BLaER1 (cell line): ENCODE data around the gene ATP5PB.

Source experiments
- H3K27ac ChIP-seq: shearing (Covaris generic); formaldehyde crosslinking; 2 replicates; pipeline ENCODE4 v1.8.1; 2022
- H3K27me3 ChIP-seq: shearing (Covaris generic); formaldehyde crosslinking; 2 replicates; pipeline ENCODE4 v1.8.1; 2022
- H3K36me3 ChIP-seq: shearing (Covaris generic); formaldehyde crosslinking; 2 replicates; pipeline ENCODE4 v1.8.1; 2022
- H3K4me1 ChIP-seq: shearing (Covaris generic); formaldehyde crosslinking; 2 replicates; pipeline ENCODE4 v1.8.1; 2022
- H3K4me2 ChIP-seq: shearing (Covaris generic); formaldehyde crosslinking; 2 replicates; pipeline ENCODE4 v1.8.1; 2022
- H3K4me3 ChIP-seq: shearing (Covaris generic); formaldehyde crosslinking; 2 replicates; pipeline ENCODE4 v1.8.1; 2022
- H3K9ac ChIP-seq: shearing (Covaris generic); formaldehyde crosslinking; 2 replicates; pipeline ENCODE4 v1.8.1; 2022
- H3K9me3 ChIP-seq: shearing (Covaris generic); formaldehyde crosslinking; 2 replicates; pipeline ENCODE4 v1.8.1; 2022
- H4K20me1 ChIP-seq: shearing (Covaris generic); formaldehyde crosslinking; 2 replicates; pipeline ENCODE4 v1.8.1; 2022
- Cebpa-rat ChIP-seq: shearing (Covaris generic); IDR thresholded peaks from 2 replicates; pipeline ENCODE4 v1.8.1; 2022

Gene ATP5PB

GRCh38 chr1:111484391-111485026, 35.2 kb downstream of the ATP5PB start:
- no peak overlapping the region for H3K27ac ChIP-seq
- no peaks in the 10 kb centered on the region for H4K20me1 ChIP-seq
- TF ChIP-seq Cebpa-rat: no peak
- no peak overlapping the region for H3K9ac ChIP-seq
- H3K36me3 ChIP-seq: no peaks in the 10 kb centered on the region
- no peak overlapping the region for H3K4me3 ChIP-seq
- H3K4me1 ChIP-seq: 0 out of 2 replicates have a peak, but pooled peaks cover 6% of the 10 kb centered on the region
- no peaks in the 10 kb centered on the region for H3K9me3 ChIP-seq
- H3K4me2 ChIP-seq: no peak overlapping the region
- H3K27me3 ChIP-seq: no peaks in the 10 kb centered on the region

GRCh38 chr1:111486431-111486830, 37.2 kb downstream of the ATP5PB start:
- TF ChIP-seq Cebpa-rat: no peak
- Histone ChIP-seq H3K4me1 (no peaks in the 10 kb centered on the region), H3K9me3 (no peaks in the 10 kb centered on the region), H3K27me3 (no peaks in the 10 kb centered on the region), H3K4me3 (no peak overlapping the region), H3K9ac (no peak overlapping the region), H3K27ac (no peak overlapping the region), H4K20me1 (no peaks in the 10 kb centered on the region), H3K36me3 (no peaks in the 10 kb centered on the region), H3K4me2 (no peak overlapping the region)

DNA sequence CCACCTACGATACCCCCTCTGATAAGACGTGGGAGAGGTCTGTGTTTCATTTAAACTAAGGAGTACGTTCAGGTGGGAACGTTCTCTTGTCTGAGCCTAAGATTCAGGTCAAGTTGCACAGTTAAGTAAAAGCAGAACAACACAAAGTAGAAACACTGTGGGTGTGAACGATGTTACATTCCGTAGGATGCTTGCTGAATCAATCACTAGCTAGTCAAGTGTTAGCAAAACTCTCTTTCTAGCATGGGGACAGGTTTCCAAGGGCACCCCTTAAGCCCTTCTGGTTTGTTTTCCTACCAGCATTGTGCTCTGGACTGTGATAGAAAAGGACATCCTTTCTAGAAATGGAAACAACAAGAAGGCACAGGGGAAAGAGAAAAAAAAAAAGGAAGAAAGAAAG, 37.9 kb downstream of the ATP5PB start:
- Histone ChIP-seq H3K4me3 (no peak overlapping the region), H3K4me2 (no peak overlapping the region), H3K4me1 (no peaks in the 10 kb centered on the region), H3K9me3 (no peaks in the 10 kb centered on the region), H3K27ac (no peak overlapping the region), H3K9ac (no peak overlapping the region), H4K20me1 (no peaks in the 10 kb centered on the region), H3K27me3 (no peaks in the 10 kb centered on the region), H3K36me3 (no peaks in the 10 kb centered on the region)
- TF ChIP-seq Cebpa-rat: no peak

DNA sequence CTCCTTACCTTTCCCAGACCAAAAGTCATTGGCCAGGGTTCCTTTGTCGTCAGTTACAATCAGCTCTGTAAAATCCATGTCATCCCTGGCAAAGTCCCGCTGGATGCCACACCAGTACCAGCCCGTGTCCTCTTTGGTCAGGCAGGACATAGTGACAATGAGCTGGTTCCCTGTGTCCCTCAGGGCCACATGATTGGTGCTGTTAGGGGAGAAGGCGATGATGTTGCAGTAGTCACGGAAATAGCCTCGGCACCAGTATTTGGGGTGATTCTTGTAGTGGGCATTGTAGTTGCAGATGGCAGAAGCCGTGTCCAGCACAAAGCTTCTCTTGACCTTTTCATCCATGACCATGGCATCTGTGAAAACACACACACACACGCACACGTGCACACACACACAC, 39.4 kb downstream of the ATP5PB start:
- no peaks in the 10 kb centered on the region for H3K9me3 ChIP-seq
- H3K27me3 ChIP-seq: no peaks in the 10 kb centered on the region
- H3K36me3 ChIP-seq: no peaks in the 10 kb centered on the region
- no peaks in the 10 kb centered on the region for H4K20me1 ChIP-seq
- no peak overlapping the region for H3K9ac ChIP-seq
- H3K4me1 ChIP-seq: no peaks in the 10 kb centered on the region
- TF ChIP-seq Cebpa-rat: no peak
- no peak overlapping the region for H3K4me2 ChIP-seq
- no peak overlapping the region for H3K27ac ChIP-seq
- no peak overlapping the region for H3K4me3 ChIP-seq

- Histone ChIP-seq H3K9ac (no peak overlapping the region), H3K27ac (no peak overlapping the region), H3K4me1 (no peaks in the 10 kb centered on the region), H3K4me2 (no peak overlapping the region), H3K27me3 (no peaks in the 10 kb centered on the region), H3K36me3 (no peaks in the 10 kb centered on the region), H3K9me3 (no peaks in the 10 kb centered on the region), H3K4me3 (no peak overlapping the region), H4K20me1 (no peaks in the 10 kb centered on the region)
- no peak for TF ChIP-seq Cebpa-rat
Observed at GRCh38 chr1:111489604-111490003, 40.3 kb downstream of the ATP5PB start.

GRCh38 chr1:111490220-111490619, 41.0 kb downstream of the ATP5PB start:
- Histone ChIP-seq H3K27me3 (no peaks in the 10 kb centered on the region), H3K9me3 (no peaks in the 10 kb centered on the region), H3K9ac (no peak overlapping the region), H3K4me3 (no peak overlapping the region), H3K36me3 (no peaks in the 10 kb centered on the region), H3K4me2 (no peak overlapping the region), H3K4me1 (no peaks in the 10 kb centered on the region), H4K20me1 (no peaks in the 10 kb centered on the region), H3K27ac (no peak overlapping the region)
- no peak for TF ChIP-seq Cebpa-rat

DNA sequence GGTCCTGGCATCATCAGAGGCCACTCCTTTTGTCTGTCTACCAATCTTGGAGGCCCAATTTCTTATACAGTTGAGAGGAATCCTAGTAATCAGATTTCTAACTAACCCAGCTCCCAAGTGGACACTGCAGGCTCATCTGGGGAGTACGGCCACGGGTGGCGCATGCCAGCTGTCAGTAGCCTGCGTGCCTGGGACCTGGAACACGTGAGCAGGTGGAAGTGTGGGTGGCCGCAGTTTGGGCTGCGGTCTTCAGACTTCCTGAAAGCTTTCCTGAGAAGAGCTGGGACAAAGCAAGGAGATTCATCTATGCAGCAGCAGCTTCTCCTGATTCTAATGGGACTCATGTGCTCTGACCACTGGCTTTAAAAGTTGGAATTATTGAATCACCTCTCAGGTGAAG, 41.8 kb downstream of the ATP5PB start:
- TF ChIP-seq Cebpa-rat: no peak
- no peak overlapping the region for H3K27ac ChIP-seq
- no peak overlapping the region for H3K9ac ChIP-seq
- no peak overlapping the region for H3K4me3 ChIP-seq
- no peaks in the 10 kb centered on the region for H4K20me1 ChIP-seq
- no peak overlapping the region for H3K4me2 ChIP-seq
- no peaks in the 10 kb centered on the region for H3K4me1 ChIP-seq
- no peaks in the 10 kb centered on the region for H3K36me3 ChIP-seq
- no peaks in the 10 kb centered on the region for H3K9me3 ChIP-seq
- no peaks in the 10 kb centered on the region for H3K27me3 ChIP-seq

DNA sequence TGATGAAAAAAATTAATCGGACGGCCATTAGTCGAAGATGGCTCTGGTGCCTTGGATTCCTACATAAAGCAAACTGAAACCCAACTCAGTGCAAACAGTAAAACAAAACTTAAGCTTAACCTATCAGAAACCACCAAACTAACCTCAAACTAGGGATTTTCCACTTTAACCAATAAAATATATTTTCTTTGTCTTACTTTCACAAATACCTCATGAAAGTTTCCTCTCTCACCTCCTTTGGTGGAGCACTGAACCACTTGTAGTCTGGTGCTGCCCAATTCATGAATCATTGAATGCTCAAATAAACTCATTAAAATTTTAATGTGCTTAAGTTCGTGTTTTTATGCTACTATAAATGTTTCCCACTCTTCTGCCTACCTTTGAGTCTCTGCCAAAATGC, 47.1 kb downstream of the ATP5PB start:
- H3K27me3 ChIP-seq: no peaks in the 10 kb centered on the region
- no peaks in the 10 kb centered on the region for H3K4me1 ChIP-seq
- no peak overlapping the region for H3K9ac ChIP-seq
- no peaks in the 10 kb centered on the region for H3K36me3 ChIP-seq
- H4K20me1 ChIP-seq: no peaks in the 10 kb centered on the region
- H3K4me2 ChIP-seq: no peak overlapping the region
- TF ChIP-seq Cebpa-rat: no peak
- no peak overlapping the region for H3K4me3 ChIP-seq
- no peak overlapping the region for H3K27ac ChIP-seq
- no peaks in the 10 kb centered on the region for H3K9me3 ChIP-seq

GRCh38 chr1:111497592-111497991, 48.3 kb downstream of the ATP5PB start:
- H3K36me3 ChIP-seq: no peaks in the 10 kb centered on the region
- no peak overlapping the region for H3K27ac ChIP-seq
- no peak for TF ChIP-seq Cebpa-rat
- H3K4me3 ChIP-seq: no peak overlapping the region
- no peaks in the 10 kb centered on the region for H3K9me3 ChIP-seq
- no peaks in the 10 kb centered on the region for H4K20me1 ChIP-seq
- no peaks in the 10 kb centered on the region for H3K27me3 ChIP-seq
- no peak overlapping the region for H3K9ac ChIP-seq
- no peaks in the 10 kb centered on the region for H3K4me1 ChIP-seq
- no peak overlapping the region for H3K4me2 ChIP-seq

DNA sequence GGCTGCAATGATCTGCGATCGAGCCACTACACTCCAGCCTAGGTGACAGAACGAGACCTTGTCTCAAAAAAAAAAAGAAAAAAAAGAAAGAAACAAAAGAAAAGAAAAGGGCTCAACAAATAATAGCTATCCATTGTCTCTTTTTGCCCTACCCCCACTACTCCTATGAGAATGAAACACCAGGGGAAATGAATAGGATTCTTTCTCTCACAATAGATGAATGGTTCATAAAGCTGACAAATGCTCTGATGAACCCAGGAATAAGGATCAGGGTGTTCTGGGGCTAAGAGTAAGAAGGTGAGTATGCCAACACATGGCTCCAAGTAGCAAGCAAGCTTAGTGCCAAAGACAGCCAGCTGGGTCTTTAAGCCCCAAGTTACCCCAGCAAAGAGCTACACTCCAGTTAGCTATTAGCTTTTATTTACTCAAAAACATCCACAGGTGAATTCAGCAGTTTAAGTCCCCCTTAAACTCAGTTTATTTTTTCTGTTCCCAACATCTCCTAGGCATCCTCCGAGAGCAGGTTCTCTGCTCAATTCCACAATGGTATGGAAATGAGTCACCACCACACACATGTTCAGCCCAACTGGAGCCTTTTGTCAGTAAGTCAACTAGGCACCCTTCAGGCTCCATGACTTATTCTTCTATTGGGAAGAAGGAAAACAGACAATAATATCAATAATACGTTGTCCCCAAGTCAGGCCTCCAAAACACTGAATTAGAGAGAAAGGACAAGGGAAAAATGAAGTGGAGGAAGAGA, 49.9 kb downstream of the ATP5PB start:
- Histone ChIP-seq H3K9me3 (no peaks in the 10 kb centered on the region), H3K4me2 (no peak overlapping the region), H3K27me3 (no peaks in the 10 kb centered on the region), H3K4me1 (peaks cover 13% of the 10 kb centered on the region), H3K36me3 (no peaks in the 10 kb centered on the region), H3K4me3 (no peak overlapping the region), H3K27ac (no peak overlapping the region), H3K9ac (no peak overlapping the region), H4K20me1 (no peaks in the 10 kb centered on the region)
- no peak for TF ChIP-seq Cebpa-rat
